Gastrocnemius medialis (tissue), 4 donors: ENCODE data around the gene SH3BP4. TPM values are rescaled to one million over a fixed set of nuclear protein-coding genes. Genes with fewer than 3 reads are reported as not detected.

Source experiments
- ATAC-seq, 2 donors: fragments of 150-250 bp; one replicate each; pipeline ENCODE4 v1.9.1; 2016
- DNase-seq, 2 donors: peaks; one replicate each; pipeline ENCODE4 v3.0.0-alpha.2; 2019
- H3K27ac ChIP-seq, 4 donors: fragments of 200-600 bp; sonication (generic); 1 replicate in 1 of 4; 2 replicates in 3 of 4; pipeline ENCODE4 v1.5.1; 2016 to 2018; ENCODE audit warnings: mild to moderate bottlenecking in 2 of 4, moderate library complexity in 1 of 4
- H3K27me3 ChIP-seq, 3 donors: fragments of 200-600 bp; sonication (generic) in 2 of 3; 1 replicate in 1 of 3; 2 replicates in 2 of 3; pipeline versions ENCODE4 v1.5.1 to v1.6.0; 2016 to 2019; ENCODE audit warnings: mild to moderate bottlenecking in 1 of 3, moderate library complexity in 1 of 3
- H3K36me3 ChIP-seq, 2 donors: fragments of 200-600 bp; sonication (generic) in 1 of 2; one replicate each; pipeline ENCODE4 v1.5.1; 2017 to 2018
- H3K4me1 ChIP-seq, 2 donors: fragments of 200-600 bp; sonication (generic) in 1 of 2; one replicate each; pipeline ENCODE4 v1.5.1; 2016 to 2017; ENCODE audit warnings: mild to moderate bottlenecking in 2 of 2
- H3K4me3 ChIP-seq, 4 donors: fragments of 200-600 bp; sonication (generic) in 3 of 4; 1 replicate in 1 of 4; 2 replicates in 3 of 4; pipeline ENCODE4 v1.5.1; 2016 to 2019; ENCODE audit warnings: mild to moderate bottlenecking in 2 of 4
- H3K9me3 ChIP-seq, 3 donors: fragments of 200-600 bp; sonication (generic) in 2 of 3; 1 replicate in 1 of 3; 2 replicates in 2 of 3; pipeline ENCODE4 v1.5.1; 2016 to 2019
- CTCF ChIP-seq, 5 experiments: fragments of 450-650 bp in 3 of 5; fragments of 200-600 bp in 2 of 5; sonication (generic) in 2 of 5; IDR thresholded peaks in 4 of 5; conservative IDR thresholded peaks in 1 of 5; 1 replicate in 4 of 5; 2 replicates in 1 of 5; pipeline ENCODE4 v1.5.1; 2016 to 2019; ENCODE audit warnings: antibody characterized with exemption in 5 of 5, mild to moderate bottlenecking in 3 of 5, moderate library complexity in 3 of 5
- POLR2A ChIP-seq, 2 donors: fragments of 450-650 bp; IDR thresholded peaks; one replicate each; pipeline ENCODE4 v1.6.1; 2017; ENCODE audit warnings: antibody characterized with exemption in 2 of 2, mild to moderate bottlenecking in 2 of 2, moderate library complexity in 2 of 2
- in situ Hi-C, 4 donors: fragments of 200-750 bp; cut with MboI; loops; one replicate each; pipeline versions ENCODE4 v1.15.0 to v1.8.0; 2017; ENCODE audit warnings: low sequenced_read_pairs in 4 of 4
- intact Hi-C: fragments of 100-400 bp; cut with DNase I; formaldehyde crosslinking; loops from one replicate; pipeline ENCODE4 v1.15.1; 2023; ENCODE audit warnings: low total_unique reads
- total RNA-seq, 4 donors: library from RNA; depleted of rRNA; stranded (reverse); fragments of >200 nt; gene quantifications; one replicate each; pipeline versions ENCODE4 v1.1.0 to v1.2.3, GENCODE V29; 2016

The SH3BP4 gene
- total RNA-seq, 4 donors from 2014 or later, result 10.2 to 36.9 (median 15.9) TPM

- in situ Hi-C loops, result no loop called here
- no peak overlapping the region for H3K4me3 ChIP-seq
- H3K36me3 ChIP-seq, result no peaks in the 10 kb centered on the region
- H3K27me3 ChIP-seq, result no peaks in the 10 kb centered on the region
- H3K9me3 ChIP-seq, result no peaks in the 10 kb centered on the region
- no peak for DNase-seq
- ATAC-seq, result no peak
- no peak overlapping the region for H3K27ac ChIP-seq
- TF ChIP-seq POLR2A (IDR thresholded peaks at IDR 0.05) (no peak), CTCF (IDR thresholded peaks at IDR 0.05 in 4 of 5, conservative IDR thresholded peaks at IDR 0.05 in 1 of 5) (no peak)
- H3K4me1 ChIP-seq, result no peaks in the 10 kb centered on the region
- intact Hi-C loops, result no loop called here
Observed at GRCh38 chr2:234917211-234917975, 34.4 kb upstream of the SH3BP4 start.

GRCh38 chr2:234919711-234920110 is 32.1 kb upstream of the SH3BP4 start:
- no peak overlapping the region for H3K4me3 ChIP-seq
- H3K36me3 ChIP-seq, result no peaks in the 10 kb centered on the region
- H3K4me1 ChIP-seq, result no peaks in the 10 kb centered on the region
- H3K27ac ChIP-seq, result no peak overlapping the region
- in situ Hi-C loops (no loop called here), intact Hi-C loops (no loop called here)
- no peaks in the 10 kb centered on the region for H3K9me3 ChIP-seq
- ATAC-seq (no peak), DNase-seq (no peak)
- H3K27me3 ChIP-seq, result peaks cover 0 to 4% (median 0%) of the 10 kb centered on the region in 3 donors
- TF ChIP-seq CTCF (IDR thresholded peaks at IDR 0.05 in 4 of 5, conservative IDR thresholded peaks at IDR 0.05 in 1 of 5) (no peak), POLR2A (IDR thresholded peaks at IDR 0.05) (no peak)

GRCh38 chr2:234920836-234921235 is 31.0 kb upstream of the SH3BP4 start:
- DNase-seq, result no peak
- Histone ChIP-seq H3K4me1 (no peaks in the 10 kb centered on the region), H3K9me3 (no peaks in the 10 kb centered on the region), H3K36me3 (no peaks in the 10 kb centered on the region), H3K27me3 (peaks cover 0 to 5% (median 0%) of the 10 kb centered on the region in 3 donors), H3K4me3 (no peak overlapping the region), H3K27ac (no peak overlapping the region)
- no peak for ATAC-seq
- TF ChIP-seq POLR2A (IDR thresholded peaks at IDR 0.05) (no peak), CTCF (IDR thresholded peaks at IDR 0.05 in 4 of 5, conservative IDR thresholded peaks at IDR 0.05 in 1 of 5) (no peak)
- in situ Hi-C loops, result no loop called here
- intact Hi-C loops, result no loop called here

GRCh38 chr2:234929002-234929401 is 22.8 kb upstream of the SH3BP4 start:
- peaks cover 0 to 5% (median 0%) of the 10 kb centered on the region in 3 donors for H3K27me3 ChIP-seq
- H3K36me3 ChIP-seq, result no peaks in the 10 kb centered on the region
- no peak for TF ChIP-seq POLR2A (IDR thresholded peaks at IDR 0.05)
- TF ChIP-seq CTCF (IDR thresholded peaks at IDR 0.05 in 4 of 5, conservative IDR thresholded peaks at IDR 0.05 in 1 of 5), result no peak
- ATAC-seq, result no peak
- no peaks in the 10 kb centered on the region for H3K4me1 ChIP-seq
- in situ Hi-C loops, result no loop called here
- no peak overlapping the region for H3K27ac ChIP-seq
- no peak overlapping the region for H3K4me3 ChIP-seq
- DNase-seq, result no peak
- H3K9me3 ChIP-seq, result no peaks in the 10 kb centered on the region
- intact Hi-C loops, result no loop called here
